ENCODE results near the gene FBXL17.

Gene FBXL17

DNA sequence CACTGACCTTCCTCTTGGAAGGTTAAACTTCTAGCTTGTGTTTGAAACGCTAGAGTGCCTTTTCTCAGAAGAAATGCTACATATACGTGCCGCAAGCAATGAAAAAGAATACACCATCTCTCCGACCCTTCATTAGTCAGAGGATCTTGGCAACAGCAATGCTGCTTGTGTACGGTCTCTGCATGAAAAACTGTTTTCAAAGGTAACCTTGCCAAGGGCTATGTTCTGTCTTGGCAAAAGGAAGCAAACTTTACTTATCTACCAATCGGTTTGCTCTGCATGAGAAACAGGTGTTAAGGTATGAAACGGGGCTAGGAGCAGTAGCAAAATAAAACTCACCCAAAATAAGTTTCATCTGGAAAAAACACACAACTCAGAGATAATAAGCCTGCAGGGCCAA, 297.8 kb downstream of the FBXL17 start:
- no peak for DNase-seq (ENCODE audit: low spot score)

DNA sequence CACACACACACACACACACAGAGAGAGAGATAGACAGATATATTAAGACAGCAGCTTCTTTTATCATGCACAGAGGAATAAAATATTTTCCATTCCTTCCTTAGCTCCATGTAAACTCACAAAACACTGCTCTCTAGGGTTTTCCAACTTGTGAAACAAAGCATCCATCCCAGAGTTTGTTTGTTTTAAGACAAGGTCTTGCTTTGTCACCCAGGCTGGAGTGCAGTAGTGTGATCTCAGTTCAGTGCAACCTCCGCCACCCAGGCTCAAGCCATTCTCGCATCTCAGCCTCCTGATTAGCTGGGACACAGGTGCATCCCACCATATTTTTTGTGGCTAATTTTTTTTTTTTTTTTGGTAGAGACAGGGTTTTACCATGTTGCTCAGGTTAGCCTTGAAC, 298.7 kb downstream of the FBXL17 start:
- DNase-seq (ENCODE audit: low spot score): no peak

DNA sequence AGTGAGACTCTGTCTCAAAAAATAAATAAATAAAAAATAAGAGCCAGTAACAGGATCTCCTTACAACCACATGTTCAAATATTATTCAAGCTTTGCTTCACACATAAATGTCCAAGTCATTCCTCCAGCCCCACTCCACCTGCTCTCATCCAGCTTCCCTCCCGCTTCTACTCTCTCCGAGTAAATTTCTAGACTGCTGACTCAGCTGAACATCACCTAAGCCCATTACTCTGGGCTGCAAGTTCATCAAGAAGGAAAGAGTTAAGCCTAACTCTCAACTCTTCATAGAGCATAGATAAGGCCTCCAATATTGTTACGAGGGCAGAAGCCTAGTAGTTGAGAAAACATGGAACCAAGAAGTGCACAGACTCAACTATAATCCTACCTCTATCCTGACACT, 300.2 kb downstream of the FBXL17 start:
- DNase-seq (ENCODE audit: low spot score): no peak

DNA sequence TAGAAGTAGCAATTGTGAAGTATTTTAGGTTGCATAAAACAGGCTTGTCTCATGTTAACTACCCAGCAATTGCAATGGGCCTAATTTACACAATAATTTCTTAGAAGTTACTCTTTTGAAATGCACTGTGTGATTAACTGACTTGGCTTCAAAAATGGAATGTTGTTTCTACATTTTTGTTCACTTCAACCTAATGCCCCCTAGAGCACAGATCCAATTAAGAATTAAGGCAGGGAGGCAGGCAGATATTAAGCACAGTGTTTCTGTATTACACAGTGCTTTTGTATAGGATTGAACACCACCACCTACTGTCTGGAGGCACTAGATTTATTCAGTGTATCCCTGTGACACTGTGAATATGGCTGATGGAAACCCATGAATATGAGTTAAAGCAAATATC, 302.1 kb downstream of the FBXL17 start:
- DNase-seq (ENCODE audit: low spot score): no peak

DNA sequence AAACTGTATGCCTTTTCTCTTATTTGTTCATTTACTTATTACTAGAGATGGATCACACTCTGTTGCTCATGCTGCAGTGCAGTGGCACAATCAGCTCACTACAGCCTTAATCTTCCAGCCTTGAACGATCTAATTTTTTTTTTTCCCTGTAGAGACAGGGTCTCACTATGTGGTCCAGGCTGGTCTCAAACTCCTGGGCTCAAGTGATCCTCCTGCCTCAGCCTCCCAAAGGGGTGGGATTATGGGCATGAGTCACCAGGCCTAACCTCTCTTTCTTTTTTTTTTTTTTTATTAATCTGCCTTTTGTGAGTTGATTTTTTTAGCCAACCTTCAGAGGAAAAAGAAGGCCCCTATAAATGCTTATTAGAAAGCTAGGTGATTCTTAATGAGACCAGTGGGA, 303.0 kb downstream of the FBXL17 start:
- no peak for DNase-seq (ENCODE audit: low spot score)

- no peak for DNase-seq (ENCODE audit: low spot score)
Measured at GRCh38 chr5:108078345-108078744, 303.6 kb downstream of the FBXL17 start.

GRCh38 chr5:108074626-108075025, 307.3 kb downstream of the FBXL17 start:
- no peak for DNase-seq (ENCODE audit: low spot score)

DNA sequence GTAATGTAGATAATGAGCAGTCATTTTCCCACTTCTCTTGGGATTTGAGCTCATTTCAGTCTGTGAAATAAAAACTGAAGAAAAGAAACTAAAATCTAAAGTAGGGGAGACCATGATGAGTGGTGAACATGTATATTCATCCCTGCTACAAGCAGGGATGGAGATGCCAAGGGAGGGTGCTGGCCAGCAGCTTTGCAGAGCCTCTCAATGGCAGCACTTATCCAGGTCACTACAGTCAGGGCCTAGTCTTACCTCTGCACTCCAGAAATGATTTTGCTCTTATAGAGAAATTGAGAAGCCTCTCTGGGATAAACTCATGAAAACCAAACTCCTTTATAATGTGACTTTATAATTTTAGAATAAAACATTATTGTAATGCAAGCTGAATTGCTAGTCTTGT, 317.6 kb downstream of the FBXL17 start:
- no peak for DNase-seq (ENCODE audit: low spot score)

GRCh38 chr5:108061941-108062340, 320.0 kb downstream of the FBXL17 start:
- no peak for DNase-seq (ENCODE audit: low spot score)

DNA sequence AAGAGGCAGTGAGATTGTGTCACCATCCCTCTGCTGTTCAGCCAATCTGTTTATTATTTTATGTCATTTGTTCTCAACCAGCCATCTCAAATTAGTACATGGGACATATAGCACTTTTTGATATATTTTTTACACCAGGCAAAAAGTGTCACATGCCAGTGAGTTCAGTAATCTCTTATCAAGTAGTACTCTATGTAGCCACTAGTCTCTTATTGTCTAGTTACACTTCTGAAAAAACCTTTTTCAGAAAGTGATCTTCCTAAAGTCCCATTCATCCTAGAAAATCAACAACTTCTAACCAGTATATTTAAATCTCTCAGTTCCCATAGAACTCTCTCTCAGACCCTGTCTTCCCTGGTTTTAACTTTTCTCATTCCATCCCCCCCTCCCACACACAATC, 321.6 kb downstream of the FBXL17 start:
- no peak for DNase-seq (ENCODE audit: low spot score)

GRCh38 chr5:108059334-108059733, 322.6 kb downstream of the FBXL17 start:
- no peak for DNase-seq (ENCODE audit: low spot score)

DNA sequence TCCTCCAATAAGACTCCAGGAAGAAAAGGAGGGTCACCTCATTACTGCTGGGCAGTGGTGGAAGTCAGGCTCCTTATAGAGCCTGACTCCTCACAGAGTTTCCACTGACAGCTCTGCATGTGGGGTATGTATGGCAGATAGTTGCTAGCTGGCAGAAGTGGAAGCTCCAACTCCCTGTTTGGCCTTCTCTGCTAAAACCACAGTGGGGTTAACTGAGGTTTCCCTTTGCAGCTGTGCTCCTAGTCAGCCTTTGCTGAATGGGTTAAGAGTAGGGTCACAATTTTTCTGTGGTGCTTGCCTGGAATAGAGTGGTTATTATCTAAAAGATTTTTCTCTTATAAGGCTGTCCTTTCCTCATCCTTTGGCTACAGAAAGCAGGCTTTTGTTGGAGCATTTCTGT, 327.5 kb downstream of the FBXL17 start:
- DNase-seq (ENCODE audit: low spot score): no peak

- DNase-seq (ENCODE audit: low spot score): no peak
Measured at GRCh38 chr5:108046955-108047670, 334.8 kb downstream of the FBXL17 start.

- DNase-seq (ENCODE audit: low spot score): no peak
Measured at GRCh38 chr5:108036482-108036881, 345.4 kb downstream of the FBXL17 start.

DNA sequence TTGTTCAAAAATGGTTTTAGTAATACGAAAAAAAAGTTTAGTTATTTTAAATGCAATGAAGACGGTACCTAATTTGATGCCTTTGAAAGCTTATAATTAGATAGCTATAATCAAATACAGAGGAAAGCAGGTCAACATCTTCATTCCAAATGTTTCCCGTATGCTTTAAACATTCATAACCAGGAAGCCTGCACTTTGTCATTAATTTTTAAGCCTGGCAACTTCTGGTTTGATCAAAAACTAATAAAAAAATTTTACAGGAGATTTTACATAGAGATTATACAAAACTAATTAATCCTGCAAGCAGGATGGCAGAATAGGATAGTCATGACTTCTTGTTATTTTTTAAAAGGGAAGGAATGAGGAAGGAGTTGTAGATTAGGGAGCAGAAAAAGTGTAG, 353.0 kb downstream of the FBXL17 start:
- DNase-seq (ENCODE audit: low spot score): no peak

- DNase-seq (ENCODE audit: low spot score): no peak
Measured at GRCh38 chr5:108028412-108028811, 353.5 kb downstream of the FBXL17 start.

DNA sequence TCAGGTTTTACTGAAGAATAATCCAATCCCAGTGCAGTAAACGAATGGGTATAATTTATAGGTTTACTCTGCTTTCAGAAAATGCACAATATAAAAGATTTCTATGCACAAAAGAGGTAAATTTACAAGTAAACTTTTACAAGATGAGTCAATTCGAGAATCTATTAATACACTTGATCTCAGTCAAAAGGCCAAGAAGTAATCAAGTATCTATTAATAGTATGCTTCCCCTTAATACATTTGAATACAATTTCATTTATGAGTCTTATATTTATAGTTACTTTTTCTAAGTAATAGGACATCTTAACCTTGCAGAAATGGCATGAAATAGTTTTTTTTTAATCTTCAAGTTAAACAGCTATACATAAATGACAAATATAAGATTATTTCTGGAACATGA, 355.9 kb downstream of the FBXL17 start:
- DNase-seq (ENCODE audit: low spot score): no peak

GRCh38 chr5:108024986-108025385, 356.9 kb downstream of the FBXL17 start:
- no peak for DNase-seq (ENCODE audit: low spot score)

DNA sequence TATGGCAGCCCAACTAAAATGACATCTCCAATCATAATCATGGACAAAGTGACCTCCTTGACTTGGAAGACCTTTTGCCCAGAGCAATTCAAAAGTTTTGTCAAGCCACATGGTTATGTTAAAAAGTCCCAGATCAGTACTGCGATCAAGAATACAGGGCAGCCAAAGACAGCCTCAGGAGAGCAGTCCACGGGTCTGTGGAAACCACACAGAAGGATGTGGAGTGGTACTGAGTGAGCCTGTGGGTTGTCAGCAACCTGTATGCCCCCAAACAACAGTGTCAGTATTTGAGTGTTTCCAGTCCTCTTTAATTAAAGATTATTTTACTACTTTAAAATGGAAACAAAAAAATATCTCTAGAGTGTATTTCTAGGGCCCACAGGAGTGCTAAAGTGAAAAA, 365.8 kb downstream of the FBXL17 start:
- no peak for DNase-seq (ENCODE audit: low spot score)

GRCh38 chr5:108006791-108007190, 375.1 kb downstream of the FBXL17 start:
- no peak for DNase-seq (ENCODE audit: low spot score)

- DNase-seq (ENCODE audit: low spot score): peak; percentile 2
Measured at GRCh38 chr5:108003178-108003577, 378.7 kb downstream of the FBXL17 start.

DNA sequence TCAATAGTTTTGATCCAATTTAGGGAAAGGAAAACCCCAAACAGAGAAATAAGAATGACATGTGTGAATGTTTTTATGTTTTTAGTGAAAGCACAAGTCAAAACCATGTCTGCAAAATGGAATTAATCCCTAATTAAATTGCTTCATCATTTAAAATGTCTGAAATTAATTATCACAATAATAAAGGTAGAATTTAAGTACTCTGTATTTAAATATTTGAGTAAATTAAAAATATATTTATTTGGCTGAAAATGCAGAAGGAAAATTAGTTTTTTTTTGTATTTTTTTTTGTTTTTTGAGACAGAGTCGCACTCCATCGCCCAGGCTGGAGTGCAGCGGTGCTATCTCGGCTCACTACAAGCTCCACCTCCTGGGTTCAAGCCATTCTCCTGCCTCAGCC, 380.7 kb downstream of the FBXL17 start:
- DNase-seq (ENCODE audit: low spot score): no peak

GRCh38 chr5:107997338-107997980, 384.4 kb downstream of the FBXL17 start:
- no peak for DNase-seq (ENCODE audit: low spot score)

DNA sequence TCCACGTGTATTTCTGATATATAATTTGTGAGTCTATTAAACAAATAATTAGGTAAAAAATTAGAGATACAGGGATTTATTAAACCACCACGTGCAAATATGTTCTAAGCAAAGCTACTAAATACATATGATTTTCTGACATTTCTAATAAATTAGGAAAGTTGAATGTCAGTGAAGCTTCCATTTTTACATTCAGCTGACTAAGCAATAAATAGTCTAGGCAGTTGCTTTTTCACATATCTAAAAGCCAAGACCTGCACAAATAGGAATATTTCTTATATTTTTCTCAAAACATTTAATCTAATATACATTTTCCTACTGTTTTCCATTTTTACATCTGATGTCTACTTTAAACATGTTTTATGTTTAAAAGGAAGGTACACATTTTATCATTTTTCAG, 388.6 kb downstream of the FBXL17 start:
- no peak for DNase-seq (ENCODE audit: low spot score)
